Activated CD4-positive, alpha-beta memory T cell treated with anti-CD3 and anti-CD28 coated beads for 36 hours (primary cell): Measurements from ENCODE around the gene XCL1. TPM values are rescaled to one million over a fixed set of nuclear protein-coding genes. Genes with fewer than 3 reads are reported as not detected.

Experiments
- CTCF ChIA-PET: fragments of 350-600 bp; sonication (Branson Sonifier 250); formaldehyde crosslinking; loops from one replicate; lab custom pipeline; 2021; ENCODE audit warnings: antibody characterized with exemption, inconsistent platforms; lab: Charles Lee
- POLR2A ChIA-PET: fragments of 350-600 bp; sonication (Branson Sonifier 250); formaldehyde crosslinking; loops from one replicate; lab custom pipeline; 2021; ENCODE audit warnings: antibody characterized with exemption; lab: Charles Lee
- DNase-seq: peaks from one replicate; pipeline ENCODE4 v3.0.0-alpha.2; 2020
- H3K27ac Mint-ChIP-seq: one replicate; pipeline ENCODE4 v1.8.0; 2021; ENCODE audit warnings: mixed read lengths
- H3K27me3 Mint-ChIP-seq: one replicate; pipeline ENCODE4 v1.8.0; 2021; ENCODE audit warnings: mixed read lengths
- H3K36me3 Mint-ChIP-seq: one replicate; pipeline ENCODE4 v1.8.0; 2021; ENCODE audit warnings: mixed read lengths
- H3K4me1 Mint-ChIP-seq: one replicate; pipeline ENCODE4 v1.8.0; 2021; ENCODE audit warnings: low read depth, mixed read lengths
- H3K4me3 Mint-ChIP-seq: one replicate; pipeline ENCODE4 v1.8.0; 2021; ENCODE audit warnings: mild to moderate bottlenecking, mixed read lengths
- H3K9me3 Mint-ChIP-seq: one replicate; pipeline ENCODE4 v1.8.0; 2021; ENCODE audit warnings: mixed read lengths
- intact Hi-C: fragments of 100-400 bp; cut with micrococcal nuclease; formaldehyde crosslinking; loops from one replicate; pipeline ENCODE4 v1.15.1; 2023
- total RNA-seq, 2 experiments: library from RNA; stranded (reverse); gene quantifications; one replicate each; pipeline ENCODE4 v1.2.3, GENCODE V29; 2021

XCL1 gene
- total RNA-seq, 2 experiments from 2014 or later, result 0.97 to 1.2 TPM

- ChIA-PET POLR2A (no interaction called here), CTCF (interaction anchor here (0.8 to 7.0 kb wide), 3 partner anchors 170 to 740 kb away, joined by 3 to 132 read pairs (median 3); no protein-coding TSS in a partner anchor)
- no peak overlapping the region for H3K4me3 Mint-ChIP-seq
- H3K9me3 Mint-ChIP-seq, result no peaks in the 10 kb centered on the region
- no peak for DNase-seq
- H3K4me1 Mint-ChIP-seq, result no peaks in the 10 kb centered on the region
- H3K36me3 Mint-ChIP-seq, result no peaks in the 10 kb centered on the region
- H3K27ac Mint-ChIP-seq, result no peak overlapping the region
- intact Hi-C loops, result loop anchor here (10.0 kb wide), 1 partner anchor 526 kb away; no protein-coding TSS in a partner anchor
- peaks cover 2% of the 10 kb centered on the region for H3K27me3 Mint-ChIP-seq
These were observed 32.7 kb downstream of the XCL1 start for GRCh38 chr1:168608796-168609715.

GRCh38 chr1:168609741-168610510 is 33.5 kb downstream of the XCL1 start:
- H3K4me3 Mint-ChIP-seq, result no peak overlapping the region
- ChIA-PET CTCF (interaction anchor here (1.1 kb wide), 1 partner anchor 477 kb away, joined by 3 read pairs; no protein-coding TSS in a partner anchor), POLR2A (no interaction called here)
- no peak overlapping the region for H3K27ac Mint-ChIP-seq
- no peaks in the 10 kb centered on the region for H3K4me1 Mint-ChIP-seq
- H3K27me3 Mint-ChIP-seq, result peaks cover 2% of the 10 kb centered on the region
- intact Hi-C loops, result loop anchor here (10.0 kb wide), 1 partner anchor 525 kb away; no protein-coding TSS in a partner anchor
- DNase-seq, result no peak
- no peaks in the 10 kb centered on the region for H3K9me3 Mint-ChIP-seq
- no peaks in the 10 kb centered on the region for H3K36me3 Mint-ChIP-seq

- Mint-ChIP-seq H3K27ac (no peak overlapping the region), H3K9me3 (no peaks in the 10 kb centered on the region), H3K27me3 (no peaks in the 10 kb centered on the region), H3K4me3 (no peak overlapping the region), H3K36me3 (no peaks in the 10 kb centered on the region), H3K4me1 (no peaks in the 10 kb centered on the region)
- intact Hi-C loops, result no loop called here
- DNase-seq, result no peak
- POLR2A ChIA-PET, result no interaction called here
- CTCF ChIA-PET, result interaction anchor here (1.1 to 2.5 kb wide), 2 partner anchors 9 to 735 kb away, joined by 4 to 9 read pairs; no protein-coding TSS in a partner anchor
These were observed 36.6 kb downstream of the XCL1 start for GRCh38 chr1:168613038-168613451.

- ChIA-PET CTCF (interaction anchor here (1.1 to 2.5 kb wide), 2 partner anchors 10 to 735 kb away, joined by 4 to 9 read pairs; no protein-coding TSS in a partner anchor), POLR2A (no interaction called here)
- Mint-ChIP-seq H3K27me3 (no peaks in the 10 kb centered on the region), H3K36me3 (no peaks in the 10 kb centered on the region), H3K27ac (no peak overlapping the region), H3K9me3 (no peaks in the 10 kb centered on the region), H3K4me3 (no peak overlapping the region), H3K4me1 (no peaks in the 10 kb centered on the region)
- DNase-seq, result no peak
- intact Hi-C loops, result no loop called here
These were observed 37.4 kb downstream of the XCL1 start for GRCh38 chr1:168613691-168614231.

- POLR2A ChIA-PET, result no interaction called here
- intact Hi-C loops, result no loop called here
- Mint-ChIP-seq H3K4me1 (no peaks in the 10 kb centered on the region), H3K4me3 (no peak overlapping the region), H3K9me3 (no peaks in the 10 kb centered on the region), H3K36me3 (no peaks in the 10 kb centered on the region), H3K27ac (no peak overlapping the region), H3K27me3 (no peaks in the 10 kb centered on the region)
- no peak for DNase-seq
- CTCF ChIA-PET, result interaction anchor here (0.8 to 2.5 kb wide), 4 partner anchors 10 to 748 kb away, joined by 3 to 9 read pairs (median 6); no protein-coding TSS in a partner anchor
These were observed 37.8 kb downstream of the XCL1 start for GRCh38 chr1:168614235-168614634.

- H3K27ac Mint-ChIP-seq, result no peak overlapping the region
- no peaks in the 10 kb centered on the region for H3K9me3 Mint-ChIP-seq
- no peaks in the 10 kb centered on the region for H3K27me3 Mint-ChIP-seq
- POLR2A ChIA-PET, result no interaction called here
- no peaks in the 10 kb centered on the region for H3K4me1 Mint-ChIP-seq
- CTCF ChIA-PET, result no interaction called here
- DNase-seq, result no peak
- no peak overlapping the region for H3K4me3 Mint-ChIP-seq
- intact Hi-C loops, result no loop called here
- H3K36me3 Mint-ChIP-seq, result no peaks in the 10 kb centered on the region
These were observed 39.6 kb downstream of the XCL1 start for GRCh38 chr1:168615965-168616364.

GRCh38 chr1:168617974-168618750 is 41.8 kb downstream of the XCL1 start:
- DNase-seq, result no peak
- no peaks in the 10 kb centered on the region for H3K36me3 Mint-ChIP-seq
- CTCF ChIA-PET, result interaction anchor here (1.1 kb wide), 2 partner anchors 15 to 275 kb away, joined by 4 to 5 read pairs; no protein-coding TSS in a partner anchor
- POLR2A ChIA-PET, result no interaction called here
- no peaks in the 10 kb centered on the region for H3K4me1 Mint-ChIP-seq
- H3K9me3 Mint-ChIP-seq, result no peaks in the 10 kb centered on the region
- intact Hi-C loops, result no loop called here
- no peaks in the 10 kb centered on the region for H3K27me3 Mint-ChIP-seq
- no peak overlapping the region for H3K4me3 Mint-ChIP-seq
- H3K27ac Mint-ChIP-seq, result no peak overlapping the region

- DNase-seq, result no peak
- no peaks in the 10 kb centered on the region for H3K9me3 Mint-ChIP-seq
- H3K36me3 Mint-ChIP-seq, result no peaks in the 10 kb centered on the region
- H3K27ac Mint-ChIP-seq, result no peak overlapping the region
- intact Hi-C loops, result no loop called here
- ChIA-PET CTCF (interaction anchor here (1.1 kb wide), 2 partner anchors 16 to 276 kb away, joined by 4 to 5 read pairs; no protein-coding TSS in a partner anchor), POLR2A (no interaction called here)
- no peaks in the 10 kb centered on the region for H3K27me3 Mint-ChIP-seq
- no peak overlapping the region for H3K4me3 Mint-ChIP-seq
- no peaks in the 10 kb centered on the region for H3K4me1 Mint-ChIP-seq
These were observed 42.5 kb downstream of the XCL1 start for GRCh38 chr1:168618886-168619285.

- intact Hi-C loops, result no loop called here
- no peaks in the 10 kb centered on the region for H3K4me1 Mint-ChIP-seq
- POLR2A ChIA-PET, result no interaction called here
- no peak overlapping the region for H3K4me3 Mint-ChIP-seq
- no peaks in the 10 kb centered on the region for H3K36me3 Mint-ChIP-seq
- no peak for DNase-seq
- no peaks in the 10 kb centered on the region for H3K9me3 Mint-ChIP-seq
- peaks cover 5% of the 10 kb centered on the region for H3K27me3 Mint-ChIP-seq
- CTCF ChIA-PET, result interaction anchor here (1.3 kb wide), 1 partner anchor 17 kb away, joined by 4 read pairs; no protein-coding TSS in a partner anchor
- H3K27ac Mint-ChIP-seq, result no peak overlapping the region
These were observed 45.0 kb downstream of the XCL1 start for GRCh38 chr1:168621356-168621755.

GRCh38 chr1:168623003-168623828 is 46.8 kb downstream of the XCL1 start:
- no peak overlapping the region for H3K27ac Mint-ChIP-seq
- H3K36me3 Mint-ChIP-seq, result no peaks in the 10 kb centered on the region
- H3K27me3 Mint-ChIP-seq, result peaks cover 5% of the 10 kb centered on the region
- intact Hi-C loops, result no loop called here
- H3K9me3 Mint-ChIP-seq, result no peaks in the 10 kb centered on the region
- no peak for DNase-seq
- ChIA-PET CTCF (no interaction called here), POLR2A (no interaction called here)
- H3K4me3 Mint-ChIP-seq, result no peak overlapping the region
- H3K4me1 Mint-ChIP-seq, result no peaks in the 10 kb centered on the region
